Activated naive CD4-positive, alpha-beta T cell treated with anti-CD3 and anti-CD28 coated beads for 36 hours (primary cell): Measurements from ENCODE around the gene AMD1. TPM values are rescaled to one million over a fixed set of nuclear protein-coding genes. Genes with fewer than 3 reads are reported as not detected.
"Not testable (repeated sequence)": the region's sequence is repeated elsewhere in the genome, so short reads cannot be mapped to it uniquely, and the experiment has no call there.

ENCODE experiments used
- CTCF ChIA-PET: fragments of 350-600 bp; sonication (Branson Sonifier 250); formaldehyde crosslinking; loops from one replicate; lab custom pipeline; 2021; ENCODE audit warnings: antibody characterized with exemption; lab: Charles Lee
- DNase-seq: peaks from one replicate; pipeline ENCODE4 v3.0.0-alpha.2; 2020
- H3K27ac Mint-ChIP-seq: one replicate; pipeline ENCODE4 v1.8.0; 2021; ENCODE audit warnings: mild to moderate bottlenecking, mixed read lengths
- H3K27me3 Mint-ChIP-seq: one replicate; pipeline ENCODE4 v1.8.0; 2021; ENCODE audit warnings: low read depth, mixed read lengths
- H3K36me3 Mint-ChIP-seq: one replicate; pipeline ENCODE4 v1.8.0; 2021; ENCODE audit warnings: low read depth, mixed read lengths
- H3K4me1 Mint-ChIP-seq: one replicate; pipeline ENCODE4 v1.8.0; 2021; ENCODE audit warnings: low read depth, mixed read lengths
- H3K4me3 Mint-ChIP-seq: one replicate; pipeline ENCODE4 v1.8.0; 2021; ENCODE audit warnings: mild to moderate bottlenecking, moderate library complexity, mixed read lengths
- H3K9me3 Mint-ChIP-seq: one replicate; pipeline ENCODE4 v1.8.0; 2021; ENCODE audit warnings: mixed read lengths
- intact Hi-C: fragments of 100-400 bp; cut with micrococcal nuclease; formaldehyde crosslinking; loops from one replicate; pipeline ENCODE4 v1.15.1; 2023
- total RNA-seq, 2 experiments: library from RNA; stranded (reverse); gene quantifications; one replicate each; pipeline ENCODE4 v1.2.3, GENCODE V29; 2021

Gene AMD1
- total RNA-seq, 2 experiments from 2014 or later = 72.6 to 75.3 TPM

GRCh38 chr6:110900028-110900598 lies 25.5 kb downstream of the AMD1 start:
- peaks cover 40% of the 10 kb centered on the region for H3K36me3 Mint-ChIP-seq
- CTCF ChIA-PET = no interaction called here
- H3K27me3 Mint-ChIP-seq = no peaks in the 10 kb centered on the region
- H3K27ac Mint-ChIP-seq = no peak overlapping the region
- no peak overlapping the region for H3K4me3 Mint-ChIP-seq
- peaks cover 16% of the 10 kb centered on the region for H3K9me3 Mint-ChIP-seq
- intact Hi-C loops = no loop called here
- H3K4me1 Mint-ChIP-seq = no peaks in the 10 kb centered on the region
- no peak for DNase-seq

DNA sequence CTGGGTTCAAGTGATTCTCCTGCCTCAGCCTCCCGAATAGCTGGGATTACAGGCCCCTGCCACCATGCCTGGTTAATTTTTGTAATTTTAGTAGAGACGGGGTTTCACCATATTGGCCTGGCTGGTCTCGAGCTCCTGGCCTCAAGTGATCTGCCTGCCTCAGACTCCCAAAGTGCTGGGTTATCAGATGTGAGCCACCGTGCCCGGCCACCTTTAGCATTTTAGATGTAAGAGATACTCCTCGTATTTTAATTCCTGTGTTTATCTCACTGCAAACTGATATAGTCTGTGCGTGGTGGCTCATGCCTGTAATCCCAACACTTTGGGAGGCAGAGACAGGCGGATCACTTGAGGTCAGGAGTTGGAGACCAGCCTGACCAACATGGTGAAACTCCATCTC lies 27.0 kb downstream of the AMD1 start:
- Mint-ChIP-seq H3K36me3 (peaks cover 36% of the 10 kb centered on the region), H3K9me3 (peaks cover 24% of the 10 kb centered on the region)
- H3K27ac Mint-ChIP-seq, H3K4me3 Mint-ChIP-seq, H3K27me3 Mint-ChIP-seq, H3K4me1 Mint-ChIP-seq, DNase-seq, intact Hi-C loops: not testable (repeated sequence)
- CTCF ChIA-PET = interaction anchor here (0.9 to 1.0 kb wide), 2 partner anchors 12 to 422 kb away, joined by 3 to 5 read pairs; no protein-coding TSS in a partner anchor

- Mint-ChIP-seq H3K27me3 (no peaks in the 10 kb centered on the region), H3K4me1 (no peaks in the 10 kb centered on the region), H3K36me3 (peaks cover 34% of the 10 kb centered on the region), H3K9me3 (peaks cover 27% of the 10 kb centered on the region), H3K4me3 (no peak overlapping the region), H3K27ac (no peak overlapping the region)
- CTCF ChIA-PET = interaction anchor here (0.9 kb wide), 1 partner anchor 422 kb away, joined by 5 read pairs; no protein-coding TSS in a partner anchor
- no peak for DNase-seq
- intact Hi-C loops = no loop called here
Measured at GRCh38 chr6:110902091-110902490, 27.5 kb downstream of the AMD1 start.

GRCh38 chr6:110906273-110906672 lies 31.7 kb downstream of the AMD1 start:
- CTCF ChIA-PET = not testable (repeated sequence)

GRCh38 chr6:110930781-110931180 lies 56.2 kb downstream of the AMD1 start:
- Mint-ChIP-seq H3K9me3 (no peaks in the 10 kb centered on the region), H3K27ac (no peak overlapping the region), H3K27me3 (no peaks in the 10 kb centered on the region), H3K4me1 (peaks cover 2% of the 10 kb centered on the region), H3K4me3 (no peak overlapping the region), H3K36me3 (no peaks in the 10 kb centered on the region)
- CTCF ChIA-PET = no interaction called here
- intact Hi-C loops = no loop called here
- DNase-seq = no peak

More at GRCh38 chr6:110906273-110906672, 31.7 kb downstream of the AMD1 start:
- peaks cover 41% of the 10 kb centered on the region for H3K9me3 Mint-ChIP-seq
- H3K27ac Mint-ChIP-seq, DNase-seq, intact Hi-C loops, H3K4me1 Mint-ChIP-seq, H3K27me3 Mint-ChIP-seq, H3K4me3 Mint-ChIP-seq: not testable (repeated sequence)
- peaks cover 19% of the 10 kb centered on the region for H3K36me3 Mint-ChIP-seq

DNA sequence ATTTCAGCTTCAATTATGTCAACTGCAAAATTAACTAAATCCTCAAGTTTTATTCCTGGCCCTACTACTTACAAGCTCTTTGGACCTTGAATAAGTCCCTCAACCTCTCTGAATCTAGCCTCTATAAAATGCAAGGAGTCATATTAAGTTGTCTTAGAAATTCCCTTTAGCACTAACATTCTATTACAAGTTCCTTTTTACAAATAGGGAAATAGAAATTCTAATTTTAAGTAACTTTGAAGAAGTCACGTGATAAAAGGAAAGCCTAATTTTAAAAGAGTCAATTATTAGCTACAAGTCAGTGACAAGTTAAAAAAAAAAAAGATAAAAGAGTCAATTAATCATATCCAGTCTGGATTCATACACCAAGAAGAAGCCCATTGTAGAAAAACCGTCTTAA lies 59.3 kb downstream of the AMD1 start:
- Mint-ChIP-seq H3K36me3 (no peaks in the 10 kb centered on the region), H3K4me1 (peaks cover 2% of the 10 kb centered on the region), H3K27me3 (no peaks in the 10 kb centered on the region), H3K4me3 (no peak overlapping the region), H3K27ac (no peak overlapping the region), H3K9me3 (no peaks in the 10 kb centered on the region)
- no peak for DNase-seq
- CTCF ChIA-PET = interaction anchor here (1.0 kb wide), 1 partner anchor 251 kb away, joined by 4 read pairs; no protein-coding TSS in a partner anchor
- intact Hi-C loops = no loop called here

- H3K9me3 Mint-ChIP-seq = no peaks in the 10 kb centered on the region
- no peaks in the 10 kb centered on the region for H3K36me3 Mint-ChIP-seq
- no peaks in the 10 kb centered on the region for H3K27me3 Mint-ChIP-seq
- H3K27ac Mint-ChIP-seq = no peak overlapping the region
- no peak overlapping the region for H3K4me3 Mint-ChIP-seq
- DNase-seq = no peak
- CTCF ChIA-PET = interaction anchor here (1.0 kb wide), 1 partner anchor 252 kb away, joined by 4 read pairs; no protein-coding TSS in a partner anchor
- intact Hi-C loops = no loop called here
- peaks cover 5% of the 10 kb centered on the region for H3K4me1 Mint-ChIP-seq
Measured at GRCh38 chr6:110934381-110934898, 59.9 kb downstream of the AMD1 start.

DNA sequence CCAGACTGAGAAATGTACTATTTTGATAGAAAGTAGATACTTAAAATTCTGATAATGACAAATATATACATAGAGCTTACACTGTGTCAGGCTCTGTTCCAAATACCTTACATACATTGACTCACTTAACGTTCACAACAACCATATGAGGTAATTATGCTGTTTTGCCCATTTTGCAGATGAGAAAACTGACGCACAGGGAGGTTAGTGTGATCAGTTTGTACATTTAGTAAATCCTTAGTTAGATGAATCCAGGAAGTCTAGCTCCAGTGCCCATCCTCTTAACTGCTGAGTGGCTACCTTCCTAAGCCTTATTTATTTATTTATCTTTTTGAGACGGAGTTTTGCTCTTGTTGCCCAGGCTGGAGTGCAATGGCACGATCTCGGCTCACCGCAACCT lies 60.6 kb downstream of the AMD1 start:
- CTCF ChIA-PET = interaction anchor here (0.9 kb wide), 1 partner anchor 14 kb away, joined by 3 read pairs; no protein-coding TSS in a partner anchor
- no peaks in the 10 kb centered on the region for H3K36me3 Mint-ChIP-seq
- intact Hi-C loops = no loop called here
- no peaks in the 10 kb centered on the region for H3K9me3 Mint-ChIP-seq
- no peak for DNase-seq
- H3K27ac Mint-ChIP-seq = no peak overlapping the region
- peaks cover 5% of the 10 kb centered on the region for H3K4me1 Mint-ChIP-seq
- no peak overlapping the region for H3K4me3 Mint-ChIP-seq
- H3K27me3 Mint-ChIP-seq = no peaks in the 10 kb centered on the region

GRCh38 chr6:110938171-110938570 lies 63.6 kb downstream of the AMD1 start:
- Mint-ChIP-seq H3K27ac (no peak overlapping the region), H3K36me3 (no peaks in the 10 kb centered on the region), H3K27me3 (no peaks in the 10 kb centered on the region), H3K4me3 (no peak overlapping the region), H3K4me1 (peaks cover 3% of the 10 kb centered on the region), H3K9me3 (no peaks in the 10 kb centered on the region)
- CTCF ChIA-PET = no interaction called here
- intact Hi-C loops = no loop called here
- no peak for DNase-seq

GRCh38 chr6:110939429-110940200 lies 65.0 kb downstream of the AMD1 start:
- no peak overlapping the region for H3K4me3 Mint-ChIP-seq
- DNase-seq = no peak
- intact Hi-C loops = loop anchor here (10.0 kb wide), 1 partner anchor 1245 kb away; the partner anchor contains the start of genes AK9 and FIG4
- no peaks in the 10 kb centered on the region for H3K36me3 Mint-ChIP-seq
- no peak overlapping the region for H3K27ac Mint-ChIP-seq
- CTCF ChIA-PET = no interaction called here
- no peaks in the 10 kb centered on the region for H3K27me3 Mint-ChIP-seq
- H3K9me3 Mint-ChIP-seq = no peaks in the 10 kb centered on the region
- peaks cover 9% of the 10 kb centered on the region for H3K4me1 Mint-ChIP-seq

GRCh38 chr6:110944681-110945151 lies 70.1 kb downstream of the AMD1 start:
- intact Hi-C loops = loop anchor here (1.0 to 10.0 kb wide), 11 partner anchors 14 to 1250 kb away; partner anchors contain the start of genes AK9, CDC40, CDK19 and FIG4
- CTCF ChIA-PET = interaction anchor here (0.6 to 1.6 kb wide), 7 partner anchors 10 to 609 kb away, joined by 3 to 8 read pairs (median 4); no protein-coding TSS in a partner anchor
- Mint-ChIP-seq H3K27me3 (no peaks in the 10 kb centered on the region), H3K27ac (peak overlapping the region; percentile 51), H3K9me3 (no peaks in the 10 kb centered on the region), H3K4me1 (peaks cover 8% of the 10 kb centered on the region), H3K36me3 (no peaks in the 10 kb centered on the region), H3K4me3 (no peak overlapping the region)
- DNase-seq = peak; percentile 67
